ENCODE measurements around the gene SOX6.

Gene SOX6

GRCh38 chr11:16126362-16126761 lies 230.0 kb downstream of the SOX6 start:
- H3K27me3 Mint-ChIP-seq: no peaks in the 10 kb centered on the region
- H3K9me3 Mint-ChIP-seq: peaks cover 3% of the 10 kb centered on the region
- no peak for DNase-seq
- H3K27ac Mint-ChIP-seq: no peak overlapping the region
- no peaks in the 10 kb centered on the region for H3K36me3 Mint-ChIP-seq (ENCODE audit: low read depth)
- no peaks in the 10 kb centered on the region for H3K4me1 Mint-ChIP-seq (ENCODE audit: low read depth)
- no peak overlapping the region for H3K4me3 Mint-ChIP-seq

- H3K27ac Mint-ChIP-seq: no peak overlapping the region
- no peaks in the 10 kb centered on the region for H3K36me3 Mint-ChIP-seq (ENCODE audit: low read depth)
- H3K27me3 Mint-ChIP-seq: no peaks in the 10 kb centered on the region
- no peak for DNase-seq
- H3K4me3 Mint-ChIP-seq: no peak overlapping the region
- H3K4me1 Mint-ChIP-seq (ENCODE audit: low read depth): no peaks in the 10 kb centered on the region
- H3K9me3 Mint-ChIP-seq: peaks cover 3% of the 10 kb centered on the region
Measured at GRCh38 chr11:16125796-16126195, 230.6 kb downstream of the SOX6 start.

GRCh38 chr11:16124390-16124789 lies 232.0 kb downstream of the SOX6 start:
- no peak for DNase-seq
- Mint-ChIP-seq H3K4me1 (ENCODE audit: low read depth) (no peaks in the 10 kb centered on the region), H3K27me3 (no peaks in the 10 kb centered on the region), H3K4me3 (no peak overlapping the region), H3K36me3 (ENCODE audit: low read depth) (no peaks in the 10 kb centered on the region), H3K27ac (no peak overlapping the region), H3K9me3 (peaks cover 3% of the 10 kb centered on the region)

- no peaks in the 10 kb centered on the region for H3K36me3 Mint-ChIP-seq (ENCODE audit: low read depth)
- no peak overlapping the region for H3K4me3 Mint-ChIP-seq
- no peaks in the 10 kb centered on the region for H3K27me3 Mint-ChIP-seq
- no peak overlapping the region for H3K27ac Mint-ChIP-seq
- H3K4me1 Mint-ChIP-seq (ENCODE audit: low read depth): no peaks in the 10 kb centered on the region
- H3K9me3 Mint-ChIP-seq: peaks cover 3% of the 10 kb centered on the region
- DNase-seq: no peak
Measured at GRCh38 chr11:16121853-16122252, 234.5 kb downstream of the SOX6 start.

- Mint-ChIP-seq H3K4me3 (no peak overlapping the region), H3K4me1 (ENCODE audit: low read depth) (no peaks in the 10 kb centered on the region), H3K9me3 (no peaks in the 10 kb centered on the region), H3K27me3 (no peaks in the 10 kb centered on the region), H3K27ac (no peak overlapping the region), H3K36me3 (ENCODE audit: low read depth) (no peaks in the 10 kb centered on the region)
- no peak for DNase-seq
Measured at GRCh38 chr11:16120008-16120407, 236.3 kb downstream of the SOX6 start.

- Mint-ChIP-seq H3K36me3 (ENCODE audit: low read depth) (no peaks in the 10 kb centered on the region), H3K9me3 (no peaks in the 10 kb centered on the region), H3K4me1 (ENCODE audit: low read depth) (no peaks in the 10 kb centered on the region), H3K4me3 (no peak overlapping the region), H3K27me3 (no peaks in the 10 kb centered on the region), H3K27ac (no peak overlapping the region)
- no peak for DNase-seq
Measured at GRCh38 chr11:16117989-16118756, 238.2 kb downstream of the SOX6 start.

GRCh38 chr11:16114978-16115871 lies 241.1 kb downstream of the SOX6 start:
- H3K27ac Mint-ChIP-seq: no peak overlapping the region
- H3K9me3 Mint-ChIP-seq: no peaks in the 10 kb centered on the region
- DNase-seq: no peak
- no peaks in the 10 kb centered on the region for H3K36me3 Mint-ChIP-seq (ENCODE audit: low read depth)
- H3K27me3 Mint-ChIP-seq: no peaks in the 10 kb centered on the region
- no peaks in the 10 kb centered on the region for H3K4me1 Mint-ChIP-seq (ENCODE audit: low read depth)
- H3K4me3 Mint-ChIP-seq: no peak overlapping the region

GRCh38 chr11:16114431-16114830 lies 241.9 kb downstream of the SOX6 start:
- H3K27ac Mint-ChIP-seq: no peak overlapping the region
- no peaks in the 10 kb centered on the region for H3K9me3 Mint-ChIP-seq
- no peaks in the 10 kb centered on the region for H3K4me1 Mint-ChIP-seq (ENCODE audit: low read depth)
- no peaks in the 10 kb centered on the region for H3K27me3 Mint-ChIP-seq
- H3K4me3 Mint-ChIP-seq: no peak overlapping the region
- no peaks in the 10 kb centered on the region for H3K36me3 Mint-ChIP-seq (ENCODE audit: low read depth)
- DNase-seq: no peak

- DNase-seq: no peak
- Mint-ChIP-seq H3K4me1 (ENCODE audit: low read depth) (no peaks in the 10 kb centered on the region), H3K36me3 (ENCODE audit: low read depth) (no peaks in the 10 kb centered on the region), H3K27me3 (no peaks in the 10 kb centered on the region), H3K27ac (no peak overlapping the region), H3K9me3 (peaks cover 1% of the 10 kb centered on the region), H3K4me3 (no peak overlapping the region)
Measured at GRCh38 chr11:16111690-16112089, 244.7 kb downstream of the SOX6 start.

GRCh38 chr11:16110886-16111285 lies 245.5 kb downstream of the SOX6 start:
- H3K4me3 Mint-ChIP-seq: no peak overlapping the region
- H3K9me3 Mint-ChIP-seq: peaks cover 3% of the 10 kb centered on the region
- no peaks in the 10 kb centered on the region for H3K36me3 Mint-ChIP-seq (ENCODE audit: low read depth)
- H3K27ac Mint-ChIP-seq: no peak overlapping the region
- no peaks in the 10 kb centered on the region for H3K4me1 Mint-ChIP-seq (ENCODE audit: low read depth)
- DNase-seq: no peak
- H3K27me3 Mint-ChIP-seq: no peaks in the 10 kb centered on the region

- H3K9me3 Mint-ChIP-seq: peaks cover 15% of the 10 kb centered on the region
- H3K4me1 Mint-ChIP-seq (ENCODE audit: low read depth): no peaks in the 10 kb centered on the region
- DNase-seq: no peak
- no peaks in the 10 kb centered on the region for H3K36me3 Mint-ChIP-seq (ENCODE audit: low read depth)
- H3K27me3 Mint-ChIP-seq: no peaks in the 10 kb centered on the region
- H3K27ac Mint-ChIP-seq: no peak overlapping the region
- H3K4me3 Mint-ChIP-seq: no peak overlapping the region
Measured at GRCh38 chr11:16099343-16099900, 256.9 kb downstream of the SOX6 start.

GRCh38 chr11:16098526-16099205 lies 257.7 kb downstream of the SOX6 start:
- Mint-ChIP-seq H3K36me3 (ENCODE audit: low read depth) (no peaks in the 10 kb centered on the region), H3K4me3 (no peak overlapping the region), H3K27ac (no peak overlapping the region), H3K9me3 (peaks cover 10% of the 10 kb centered on the region), H3K27me3 (no peaks in the 10 kb centered on the region), H3K4me1 (ENCODE audit: low read depth) (no peaks in the 10 kb centered on the region)
- no peak for DNase-seq

- H3K9me3 Mint-ChIP-seq: no peaks in the 10 kb centered on the region
Measured at GRCh38 chr11:16097543-16097942, 258.8 kb downstream of the SOX6 start.

GRCh38 chr11:16096336-16096735 lies 260.0 kb downstream of the SOX6 start:
- Mint-ChIP-seq H3K36me3 (ENCODE audit: low read depth) (no peaks in the 10 kb centered on the region), H3K27me3 (no peaks in the 10 kb centered on the region), H3K27ac (no peak overlapping the region), H3K4me3 (no peak overlapping the region), H3K4me1 (ENCODE audit: low read depth) (no peaks in the 10 kb centered on the region), H3K9me3 (no peaks in the 10 kb centered on the region)
- no peak for DNase-seq

More at GRCh38 chr11:16097543-16097942, 258.8 kb downstream of the SOX6 start:
- Mint-ChIP-seq H3K36me3 (ENCODE audit: low read depth) (no peaks in the 10 kb centered on the region), H3K4me1 (ENCODE audit: low read depth) (no peaks in the 10 kb centered on the region), H3K27ac (no peak overlapping the region), H3K27me3 (no peaks in the 10 kb centered on the region), H3K4me3 (no peak overlapping the region)
- no peak for DNase-seq
